GM19025 (cell line): ENCODE results near the gene ARL2BP.
"Not testable (repeated sequence)": the region's sequence is repeated elsewhere in the genome, so short reads cannot be mapped to it uniquely, and the experiment has no call there.

Source experiments
- ATAC-seq: cut with Tn5 transposase; IDR thresholded peaks from one replicate; pipeline ENCODE4 v1.9.1; 2021; ENCODE audit warnings: mild to moderate bottlenecking, low read depth, moderate library complexity; ENCODE audit not compliant: unreplicated experiment

ARL2BP gene

GRCh38 chr16:57244767-57245471, at the start of gene ARL2BP:
ARL2BP (plus strand) TSS chr16:57245259; CDS start chr16:57245368, 109 bp downstream.
- ATAC-seq, result peak; percentile 93

- ATAC-seq, result no peak
Observed at GRCh38 chr16:57196286-57196685, 48.8 kb upstream of the ARL2BP start.

GRCh38 chr16:57196753-57197152, 48.3 kb upstream of the ARL2BP start:
- ATAC-seq, result no peak

GRCh38 chr16:57200321-57200720, 44.7 kb upstream of the ARL2BP start:
- not testable (repeated sequence) for ATAC-seq

- ATAC-seq, result not testable (repeated sequence)
Observed at GRCh38 chr16:57200926-57201325, 44.1 kb upstream of the ARL2BP start.

- ATAC-seq, result no peak
Observed at GRCh38 chr16:57202095-57202886, 42.8 kb upstream of the ARL2BP start.

GRCh38 chr16:57203451-57203850, 41.6 kb upstream of the ARL2BP start:
- no peak for ATAC-seq

GRCh38 chr16:57204675-57205074, 40.4 kb upstream of the ARL2BP start:
- no peak for ATAC-seq

GRCh38 chr16:57208926-57209325, 36.1 kb upstream of the ARL2BP start:
- ATAC-seq, result no peak

- ATAC-seq, result no peak
Observed at GRCh38 chr16:57209780-57210179, 35.3 kb upstream of the ARL2BP start.

- no peak for ATAC-seq
Observed at GRCh38 chr16:57213462-57213861, 31.6 kb upstream of the ARL2BP start.

- no peak for ATAC-seq
Observed at GRCh38 chr16:57216968-57217367, 28.1 kb upstream of the ARL2BP start.

GRCh38 chr16:57223057-57223456, 22.0 kb upstream of the ARL2BP start:
- no peak for ATAC-seq

- no peak for ATAC-seq
Observed at GRCh38 chr16:57224651-57225335, 20.3 kb upstream of the ARL2BP start.

GRCh38 chr16:57225978-57226377, 19.1 kb upstream of the ARL2BP start:
- ATAC-seq, result no peak

GRCh38 chr16:57226701-57227621, 18.1 kb upstream of the ARL2BP start:
- no peak for ATAC-seq

- no peak for ATAC-seq
Observed at GRCh38 chr16:57229079-57229478, 16.0 kb upstream of the ARL2BP start.

GRCh38 chr16:57231821-57232350, 13.2 kb upstream of the ARL2BP start:
- no peak for ATAC-seq

GRCh38 chr16:57233944-57234706, 10.9 kb upstream of the ARL2BP start:
- ATAC-seq, result no peak
